ENCODE data around the gene FALEC.

- 0 out of 2 replicates have a peak, but pooled peaks have one; percentile 27 for TF ChIP-seq SIN3A (IDR thresholded peaks at IDR 0.05; ENCODE audit: borderline replicate concordance, insufficient read depth, low read depth, low read length)
- TF ChIP-seq, protein P1, sequence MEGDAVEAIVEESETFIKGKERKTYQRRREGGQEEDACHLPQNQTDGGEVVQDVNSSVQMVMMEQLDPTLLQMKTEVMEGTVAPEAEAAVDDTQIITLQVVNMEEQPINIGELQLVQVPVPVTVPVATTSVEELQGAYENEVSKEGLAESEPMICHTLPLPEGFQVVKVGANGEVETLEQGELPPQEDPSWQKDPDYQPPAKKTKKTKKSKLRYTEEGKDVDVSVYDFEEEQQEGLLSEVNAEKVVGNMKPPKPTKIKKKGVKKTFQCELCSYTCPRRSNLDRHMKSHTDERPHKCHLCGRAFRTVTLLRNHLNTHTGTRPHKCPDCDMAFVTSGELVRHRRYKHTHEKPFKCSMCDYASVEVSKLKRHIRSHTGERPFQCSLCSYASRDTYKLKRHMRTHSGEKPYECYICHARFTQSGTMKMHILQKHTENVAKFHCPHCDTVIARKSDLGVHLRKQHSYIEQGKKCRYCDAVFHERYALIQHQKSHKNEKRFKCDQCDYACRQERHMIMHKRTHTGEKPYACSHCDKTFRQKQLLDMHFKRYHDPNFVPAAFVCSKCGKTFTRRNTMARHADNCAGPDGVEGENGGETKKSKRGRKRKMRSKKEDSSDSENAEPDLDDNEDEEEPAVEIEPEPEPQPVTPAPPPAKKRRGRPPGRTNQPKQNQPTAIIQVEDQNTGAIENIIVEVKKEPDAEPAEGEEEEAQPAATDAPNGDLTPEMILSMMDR (IDR thresholded peaks at IDR 0.05): peak; percentile 92
- no peak for TF ChIP-seq POLR2AphosphoS5 (IDR thresholded peaks at IDR 0.05; ENCODE audit: low read depth, low read length)
- TF ChIP-seq TCF7L2 (IDR thresholded peaks at IDR 0.05; ENCODE audit: low read depth, low read length): no peak
These were observed 45.2 kb downstream of the FALEC start for GRCh38 chr1:150560576-150561253.
